ENCODE data around the gene SNAP29. TPM values are rescaled to one million over a fixed set of nuclear protein-coding genes. Genes with fewer than 3 reads are reported as not detected.
"Not testable (repeated sequence)": the region's sequence is repeated elsewhere in the genome, so short reads cannot be mapped to it uniquely, and the experiment has no call there.

SNAP29 gene
- total RNA-seq, 1 experiment from 2014 or later, result 24.5 TPM

DNA sequence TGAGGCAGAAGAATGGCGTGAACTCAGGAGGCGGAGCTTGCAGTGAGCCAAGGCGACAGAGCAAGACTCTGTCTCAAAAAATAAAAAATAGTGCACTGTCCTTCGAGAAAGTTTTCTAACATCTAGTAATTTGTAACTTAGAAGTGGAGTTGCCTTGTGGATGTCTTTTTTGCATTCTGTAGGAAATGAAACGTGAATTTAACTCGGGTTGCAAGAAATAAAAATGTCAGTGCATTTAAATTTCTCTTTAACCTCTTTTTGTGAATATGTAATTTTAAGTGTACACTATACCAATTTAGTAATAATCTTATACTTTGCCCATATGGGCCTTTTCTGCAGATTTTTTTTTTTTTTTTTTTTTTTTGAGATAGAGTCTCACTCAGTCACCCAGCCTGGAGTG, 32.2 kb downstream of the SNAP29 start:
- H3K27ac ChIP-seq (ENCODE audit: low read length), result no peak overlapping the region
- ChIA-PET POLR2A (interaction anchor here (0.6 kb wide), 1 partner anchor 54 kb away, joined by 3 read pairs; no protein-coding TSS in a partner anchor), CTCF (interaction anchor here (0.6 kb wide), 1 partner anchor 24 kb away, joined by 8 read pairs; no protein-coding TSS in a partner anchor)
- no peak overlapping the region for H3K4me3 ChIP-seq (ENCODE audit: low read depth in 2 of 2, low read length in 2 of 2)
- ATAC-seq (no peak), DNase-seq (ENCODE audit: low read depth, low spot score) (no peak)
- peaks cover 2% of the 10 kb centered on the region for H3K4me1 ChIP-seq (ENCODE audit: control insufficient read depth, insufficient read depth, low read length)
- BruUV-seq (replicated peaks), result no TSS peak
- in situ Hi-C loops (cut with HindIII; ENCODE audit: low pct_unique_long_range_greater_than_20kb, low sequenced_read_pairs), result no loop called here
- intact Hi-C loops (cut with micrococcal nuclease; ENCODE audit: unreplicated experiment), result no loop called here
- H3K36me3 ChIP-seq (ENCODE audit: control insufficient read depth, insufficient read depth, low read length), result no peaks in the 10 kb centered on the region; the same call in 1 of the 2 replicates
- H3K9me3 ChIP-seq (ENCODE audit: control insufficient read depth, insufficient read depth, low read depth, low read length), result no peaks in the 10 kb centered on the region
- TF ChIP-seq POLR2AphosphoS5 (IDR thresholded peaks at IDR 0.05; ENCODE audit: low read depth, low read length), result no peak
- TF ChIP-seq SIN3A (IDR thresholded peaks at IDR 0.05; ENCODE audit: borderline replicate concordance, insufficient read depth, low read depth, low read length), result no peak
- TF ChIP-seq, protein P1, sequence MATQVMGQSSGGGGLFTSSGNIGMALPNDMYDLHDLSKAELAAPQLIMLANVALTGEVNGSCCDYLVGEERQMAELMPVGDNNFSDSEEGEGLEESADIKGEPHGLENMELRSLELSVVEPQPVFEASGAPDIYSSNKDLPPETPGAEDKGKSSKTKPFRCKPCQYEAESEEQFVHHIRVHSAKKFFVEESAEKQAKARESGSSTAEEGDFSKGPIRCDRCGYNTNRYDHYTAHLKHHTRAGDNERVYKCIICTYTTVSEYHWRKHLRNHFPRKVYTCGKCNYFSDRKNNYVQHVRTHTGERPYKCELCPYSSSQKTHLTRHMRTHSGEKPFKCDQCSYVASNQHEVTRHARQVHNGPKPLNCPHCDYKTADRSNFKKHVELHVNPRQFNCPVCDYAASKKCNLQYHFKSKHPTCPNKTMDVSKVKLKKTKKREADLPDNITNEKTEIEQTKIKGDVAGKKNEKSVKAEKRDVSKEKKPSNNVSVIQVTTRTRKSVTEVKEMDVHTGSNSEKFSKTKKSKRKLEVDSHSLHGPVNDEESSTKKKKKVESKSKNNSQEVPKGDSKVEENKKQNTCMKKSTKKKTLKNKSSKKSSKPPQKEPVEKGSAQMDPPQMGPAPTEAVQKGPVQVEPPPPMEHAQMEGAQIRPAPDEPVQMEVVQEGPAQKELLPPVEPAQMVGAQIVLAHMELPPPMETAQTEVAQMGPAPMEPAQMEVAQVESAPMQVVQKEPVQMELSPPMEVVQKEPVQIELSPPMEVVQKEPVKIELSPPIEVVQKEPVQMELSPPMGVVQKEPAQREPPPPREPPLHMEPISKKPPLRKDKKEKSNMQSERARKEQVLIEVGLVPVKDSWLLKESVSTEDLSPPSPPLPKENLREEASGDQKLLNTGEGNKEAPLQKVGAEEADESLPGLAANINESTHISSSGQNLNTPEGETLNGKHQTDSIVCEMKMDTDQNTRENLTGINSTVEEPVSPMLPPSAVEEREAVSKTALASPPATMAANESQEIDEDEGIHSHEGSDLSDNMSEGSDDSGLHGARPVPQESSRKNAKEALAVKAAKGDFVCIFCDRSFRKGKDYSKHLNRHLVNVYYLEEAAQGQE (IDR thresholded peaks at IDR 0.05; ENCODE audit: insufficient read depth in 1 of 2, low read depth in 2 of 2, low read length in 1 of 2), result no peak
- TF ChIP-seq TCF7L2 (IDR thresholded peaks at IDR 0.05; ENCODE audit: low read depth, low read length), result no peak
- TF ChIP-seq, protein P2, sequence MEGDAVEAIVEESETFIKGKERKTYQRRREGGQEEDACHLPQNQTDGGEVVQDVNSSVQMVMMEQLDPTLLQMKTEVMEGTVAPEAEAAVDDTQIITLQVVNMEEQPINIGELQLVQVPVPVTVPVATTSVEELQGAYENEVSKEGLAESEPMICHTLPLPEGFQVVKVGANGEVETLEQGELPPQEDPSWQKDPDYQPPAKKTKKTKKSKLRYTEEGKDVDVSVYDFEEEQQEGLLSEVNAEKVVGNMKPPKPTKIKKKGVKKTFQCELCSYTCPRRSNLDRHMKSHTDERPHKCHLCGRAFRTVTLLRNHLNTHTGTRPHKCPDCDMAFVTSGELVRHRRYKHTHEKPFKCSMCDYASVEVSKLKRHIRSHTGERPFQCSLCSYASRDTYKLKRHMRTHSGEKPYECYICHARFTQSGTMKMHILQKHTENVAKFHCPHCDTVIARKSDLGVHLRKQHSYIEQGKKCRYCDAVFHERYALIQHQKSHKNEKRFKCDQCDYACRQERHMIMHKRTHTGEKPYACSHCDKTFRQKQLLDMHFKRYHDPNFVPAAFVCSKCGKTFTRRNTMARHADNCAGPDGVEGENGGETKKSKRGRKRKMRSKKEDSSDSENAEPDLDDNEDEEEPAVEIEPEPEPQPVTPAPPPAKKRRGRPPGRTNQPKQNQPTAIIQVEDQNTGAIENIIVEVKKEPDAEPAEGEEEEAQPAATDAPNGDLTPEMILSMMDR (IDR thresholded peaks at IDR 0.05), result no peak
- no peaks in the 10 kb centered on the region for H3K27me3 ChIP-seq (ENCODE audit: control insufficient read depth, insufficient read depth, low read length)

DNA sequence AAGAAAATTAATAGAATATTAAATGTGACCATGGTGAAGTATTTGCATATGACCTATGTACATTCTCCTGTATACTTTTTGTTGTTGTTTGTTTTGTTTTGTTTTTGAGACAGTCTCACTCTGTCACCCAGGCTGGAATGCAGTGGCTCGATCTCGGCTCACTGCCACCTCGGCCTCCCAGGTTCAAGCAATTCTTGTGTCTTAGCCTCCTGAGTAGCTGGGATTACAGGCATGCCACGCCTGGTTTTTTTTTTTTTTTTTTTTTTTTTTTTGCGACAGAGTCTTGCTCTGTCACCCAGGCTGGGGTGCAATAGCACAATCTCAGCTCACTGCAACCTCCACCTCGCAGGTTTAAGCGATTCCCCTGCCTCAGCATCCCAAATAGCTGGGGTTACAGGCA, 38.9 kb downstream of the SNAP29 start:
- H3K27me3 ChIP-seq (ENCODE audit: control insufficient read depth, insufficient read depth, low read length); POLR2A ChIA-PET; H3K4me1 ChIP-seq (ENCODE audit: control insufficient read depth, insufficient read depth, low read length); H3K27ac ChIP-seq (ENCODE audit: low read length); BruUV-seq (replicated peaks); H3K4me3 ChIP-seq (ENCODE audit: low read depth in 2 of 2, low read length in 2 of 2); ATAC-seq; intact Hi-C loops (cut with micrococcal nuclease; ENCODE audit: unreplicated experiment); CTCF ChIA-PET; H3K9me3 ChIP-seq (ENCODE audit: control insufficient read depth, insufficient read depth, low read depth, low read length); in situ Hi-C loops (cut with HindIII; ENCODE audit: low pct_unique_long_range_greater_than_20kb, low sequenced_read_pairs); DNase-seq (ENCODE audit: low read depth, low spot score); H3K36me3 ChIP-seq (ENCODE audit: control insufficient read depth, insufficient read depth, low read length): not testable (repeated sequence)

DNA sequence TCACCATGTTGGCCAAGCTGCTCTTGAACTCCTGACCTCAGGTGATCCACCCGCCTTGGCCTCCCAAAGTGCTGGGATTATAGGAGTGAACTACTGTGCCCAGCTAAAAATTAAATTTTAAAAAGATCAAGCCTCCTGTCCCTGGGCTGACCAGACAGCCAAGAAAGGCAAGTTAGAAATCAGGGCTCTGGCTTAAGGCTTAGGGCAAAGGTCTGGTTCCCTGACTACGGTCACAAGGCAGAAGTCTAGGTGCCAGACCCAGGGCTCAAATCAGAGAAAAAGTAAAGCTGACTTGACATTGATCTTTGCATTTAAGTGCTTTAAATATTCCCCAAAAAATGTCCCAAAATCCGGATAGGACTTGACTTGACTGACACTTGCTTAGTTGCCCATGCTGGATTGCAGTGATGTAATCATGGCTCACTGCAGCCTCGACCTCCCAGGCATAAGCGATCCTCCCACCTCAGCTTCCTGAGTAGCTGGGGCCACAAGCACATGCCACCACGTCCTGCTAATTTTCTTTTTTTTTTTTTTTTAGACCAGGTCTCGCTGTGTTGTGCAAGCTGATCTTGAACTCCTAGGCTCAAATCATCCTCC, 41.1 kb downstream of the SNAP29 start:
- no TSS peak for BruUV-seq (replicated peaks)
- H3K4me1 ChIP-seq (ENCODE audit: control insufficient read depth, insufficient read depth, low read length), result no peaks in the 10 kb centered on the region
- CTCF ChIA-PET, result no interaction called here
- TF ChIP-seq TCF7L2 (IDR thresholded peaks at IDR 0.05; ENCODE audit: low read depth, low read length) (no peak), SIN3A (IDR thresholded peaks at IDR 0.05; ENCODE audit: borderline replicate concordance, insufficient read depth, low read depth, low read length) (no peak), POLR2AphosphoS5 (IDR thresholded peaks at IDR 0.05; ENCODE audit: low read depth, low read length) (no peak)
- TF ChIP-seq, protein P2 (IDR thresholded peaks at IDR 0.05), result no peak
- TF ChIP-seq, protein P1 (IDR thresholded peaks at IDR 0.05; ENCODE audit: insufficient read depth in 1 of 2, low read depth in 2 of 2, low read length in 1 of 2), result no peak
- H3K36me3 ChIP-seq (ENCODE audit: control insufficient read depth, insufficient read depth, low read length), result no peaks in the 10 kb centered on the region
- DNase-seq (ENCODE audit: low read depth, low spot score), result no peak
- intact Hi-C loops (cut with micrococcal nuclease; ENCODE audit: unreplicated experiment) (no loop called here), in situ Hi-C loops (cut with HindIII; ENCODE audit: low pct_unique_long_range_greater_than_20kb, low sequenced_read_pairs) (no loop called here)
- no peak overlapping the region for H3K27ac ChIP-seq (ENCODE audit: low read length)
- no peak overlapping the region for H3K4me3 ChIP-seq (ENCODE audit: low read depth in 2 of 2, low read length in 2 of 2)
- POLR2A ChIA-PET, result no interaction called here
- ATAC-seq, result no peak
- no peaks in the 10 kb centered on the region for H3K9me3 ChIP-seq (ENCODE audit: control insufficient read depth, insufficient read depth, low read depth, low read length)
- no peaks in the 10 kb centered on the region for H3K27me3 ChIP-seq (ENCODE audit: control insufficient read depth, insufficient read depth, low read length)

All from Panc1 (cell line).